Measurements from ENCODE around the gene CDK4.

DNA sequence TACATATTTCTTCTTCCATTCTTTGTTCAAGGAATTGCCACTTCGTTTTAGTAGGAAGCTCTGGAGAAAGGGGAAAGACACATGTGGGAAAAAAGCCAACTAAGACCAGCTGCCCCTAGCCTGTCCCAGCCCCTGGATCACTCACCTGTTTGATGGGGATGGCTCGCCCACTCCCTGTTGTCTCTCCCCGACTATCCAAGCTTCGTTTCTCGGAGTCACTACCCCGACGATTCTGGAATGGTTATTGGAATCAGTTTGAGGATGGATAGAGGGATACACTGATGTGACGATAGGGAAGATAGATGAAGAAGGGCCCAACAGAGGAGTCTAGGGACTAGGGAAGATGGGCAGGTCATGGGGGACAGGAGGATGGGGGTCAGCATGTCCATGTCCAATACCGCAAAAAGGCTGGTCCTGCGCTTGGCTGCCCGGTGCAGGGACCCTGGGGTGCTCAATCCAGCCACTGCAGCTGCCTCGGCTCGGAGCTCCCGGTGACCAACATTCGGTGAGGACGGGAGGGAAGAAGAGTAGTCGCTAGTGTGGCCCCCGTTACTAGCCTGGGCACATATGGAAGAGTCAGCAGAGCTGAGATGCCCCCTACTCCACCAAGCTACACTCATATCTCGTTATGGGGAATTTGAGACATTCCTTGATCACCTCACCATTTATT is 20.6 kb downstream of the CDK4 start:
- TF ChIP-seq SIN3A (IDR thresholded peaks at IDR 0.05; ENCODE audit: borderline replicate concordance, insufficient read depth, low read length), result no peak
- TF ChIP-seq POLR2AphosphoS5 (IDR thresholded peaks at IDR 0.05; ENCODE audit: low read depth, low read length), result no peak

Data from PFSK-1 (cell line).